ENCODE results near the gene MRPL12. TPM values are rescaled to one million over a fixed set of nuclear protein-coding genes. Genes with fewer than 3 reads are reported as not detected.

Gene MRPL12
- total RNA-seq (2022; extraction: Qiagen RNA extraction), result 207 to 319 TPM (median 292 TPM) in 5 replicates

DNA sequence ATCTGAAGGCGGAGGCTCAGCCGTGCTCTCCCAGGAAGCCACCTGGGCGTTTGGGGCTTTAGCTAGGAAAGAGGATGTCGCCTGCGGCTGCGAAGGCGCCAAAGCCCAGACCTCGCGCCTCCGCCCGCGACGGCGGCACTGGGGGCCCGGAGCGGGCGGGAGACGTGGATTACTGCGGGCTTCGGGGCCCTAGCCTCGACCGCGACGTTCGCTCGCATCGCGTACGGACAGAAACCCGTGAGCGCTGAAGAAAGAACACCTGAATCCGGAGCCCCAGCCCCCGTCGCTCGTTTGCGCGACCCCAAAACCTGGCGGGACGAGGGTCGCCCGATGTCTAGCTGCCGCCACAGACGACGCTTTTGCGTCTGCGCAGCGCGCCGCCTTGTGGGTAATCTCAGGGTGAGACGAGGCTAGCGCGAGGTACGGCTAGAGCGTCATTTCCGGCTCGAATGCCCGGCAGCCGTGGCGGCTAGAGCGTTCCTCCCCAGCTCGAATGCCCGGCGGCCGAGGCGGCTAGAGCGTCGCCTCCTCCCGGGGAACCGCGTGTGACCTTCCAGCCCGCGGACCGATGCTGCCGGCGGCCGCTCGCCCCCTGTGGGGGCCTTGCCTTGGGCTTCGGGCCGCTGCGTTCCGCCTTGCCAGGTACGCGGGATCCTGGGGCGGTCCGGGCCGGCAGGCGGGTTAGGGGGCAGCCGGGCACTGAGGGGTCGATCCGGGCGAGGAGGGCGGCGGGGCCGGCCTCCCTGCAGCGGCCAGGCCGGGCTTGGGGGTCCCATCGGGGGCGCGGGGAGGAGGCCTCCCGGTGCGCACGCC is at the start of gene MRPL12:
MRPL12 (plus strand) TSS at position 434 of the 813 bp plus-strand sequence; CDS start at position 569, 135 bp downstream.

DNA sequence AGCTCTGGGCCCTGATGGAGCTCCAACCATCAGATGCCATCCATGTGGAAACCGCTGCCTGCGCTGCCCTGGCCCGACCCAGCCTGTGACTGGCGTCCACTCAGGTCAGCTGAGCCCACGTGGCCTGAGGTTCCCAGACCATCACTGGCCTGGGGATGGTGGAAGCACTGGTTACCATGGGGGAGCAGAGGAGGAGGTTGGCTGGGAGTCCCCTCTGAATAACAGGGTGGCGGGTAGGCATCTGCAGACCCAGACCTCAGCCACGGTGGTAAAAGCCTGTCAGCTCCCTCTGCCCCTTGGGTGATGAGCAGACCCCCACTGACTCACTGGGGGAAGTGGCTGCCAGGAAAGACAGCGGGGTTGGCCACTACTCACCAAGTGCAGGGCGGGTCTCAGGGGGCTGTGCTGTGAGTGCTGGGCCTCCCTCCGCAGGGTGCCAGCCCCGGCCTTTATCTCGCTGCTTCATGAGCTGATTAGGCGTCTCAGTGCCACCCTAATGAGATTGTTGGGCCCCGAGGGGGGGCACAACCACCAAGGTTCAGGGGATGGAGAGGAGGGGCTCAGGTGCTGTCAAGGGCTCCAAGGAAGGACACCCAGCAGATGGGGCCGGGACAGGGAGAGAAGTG is 46.9 kb upstream of the MRPL12 start, which contains the start of gene PDE6G:
PDE6G (minus strand) TSS at position 425 of the 626 bp plus-strand sequence. CDS start 3,237 bp downstream, outside the sequence.

GRCh38 chr17:81666342-81667191 is 36.6 kb upstream of the MRPL12 start, which contains the start of the genes CCDC137 and OXLD1:
TSS of gene CCDC137 (plus strand) at chr17:81666737. CDS start at chr17:81666767, 30 bp downstream.
TSS of gene OXLD1 (minus strand) at chr17:81666605. CDS start at chr17:81666577, 28 bp downstream.

GRCh38 chr17:81683584-81684441 is 19.4 kb upstream of the MRPL12 start, which contains the start of the genes ARL16 and HGS:
TSS of gene ARL16 (minus strand) at chr17:81683797. CDS start at chr17:81683753, 44 bp downstream.
TSS of gene HGS (plus strand) at chr17:81684011. CDS start at chr17:81684067, 56 bp downstream.

DNA sequence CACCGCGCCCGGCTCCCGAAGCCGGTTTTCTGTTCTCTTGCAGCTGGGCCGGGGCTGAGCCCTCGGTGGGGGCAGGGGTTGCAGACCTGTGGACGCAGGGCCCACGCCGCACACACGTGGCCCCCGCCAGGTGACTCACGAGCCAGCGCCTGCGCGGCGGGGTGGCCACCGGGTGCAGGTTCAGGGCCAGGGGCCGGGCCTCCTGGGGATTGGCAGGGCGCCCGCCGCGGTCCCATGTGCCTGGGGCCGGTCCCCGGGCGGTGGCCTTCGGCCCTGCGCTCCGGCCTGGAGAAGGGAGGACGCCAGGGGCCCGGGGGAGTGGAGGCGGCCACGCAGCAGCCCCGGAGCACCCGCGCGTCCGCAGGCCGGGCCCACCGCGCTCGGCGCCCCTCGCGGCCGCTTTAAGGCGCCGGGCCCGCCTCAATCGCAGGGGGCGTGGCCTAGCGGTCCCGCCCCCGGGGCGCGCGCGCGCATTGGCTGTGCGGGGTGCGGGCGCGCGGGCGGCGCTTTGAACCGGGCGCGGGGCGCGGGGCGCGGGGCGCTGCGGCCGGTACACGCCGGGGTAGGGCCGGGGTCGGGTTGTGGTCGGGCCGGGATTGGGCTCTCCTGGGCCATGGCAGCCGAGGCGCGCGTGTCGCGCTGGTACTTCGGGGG is 8.8 kb downstream of the MRPL12 start, which contains the start of gene SLC25A10:
SLC25A10 (plus strand) TSS at position 471 of the 654 bp plus-strand sequence; CDS start at position 614, 143 bp downstream.

Other genes starting within 250 kb of the MRPL12 start
- 4,687 to 7,414 TPM (median 5,361 TPM) in 5 replicates for gene ACTG1, start 190.6 kb upstream of the MRPL12 start, total RNA-seq (2022; extraction: Qiagen RNA extraction)
- 1.0 to 1.5 TPM (median 1.1 TPM) in 5 replicates for gene FSCN2, start 175.0 kb upstream of the MRPL12 start, total RNA-seq (2022; extraction: Qiagen RNA extraction)
- 23.3 to 27.5 TPM (median 24.3 TPM) in 5 replicates for gene FAAP100, start 151.0 kb upstream of the MRPL12 start, total RNA-seq (2022; extraction: Qiagen RNA extraction)
- gene NPLOC4, start 66.3 kb upstream of the MRPL12 start, total RNA-seq (2022; extraction: Qiagen RNA extraction), result 92.6 to 101 TPM (median 93.6 TPM) in 5 replicates
- 4.4 to 5.6 TPM (median 4.8 TPM) in 5 replicates for gene TSPAN10, start 66.2 kb upstream of the MRPL12 start, total RNA-seq (2022; extraction: Qiagen RNA extraction)
- 1.2 to 3.1 TPM (median 2.5 TPM) in 5 replicates for gene PDE6G, start 46.8 kb upstream of the MRPL12 start, total RNA-seq (2022; extraction: Qiagen RNA extraction)
- 35.7 to 66.2 TPM (median 58.0 TPM) in 5 replicates for gene OXLD1, start 36.8 kb upstream of the MRPL12 start, total RNA-seq (2022; extraction: Qiagen RNA extraction)
- 59.6 to 70.3 TPM (median 61.4 TPM) in 5 replicates for gene CCDC137, start 36.6 kb upstream of the MRPL12 start, total RNA-seq (2022; extraction: Qiagen RNA extraction)
- 46.1 to 52.5 TPM (median 49.2 TPM) in 5 replicates for gene ARL16, start 19.6 kb upstream of the MRPL12 start, total RNA-seq (2022; extraction: Qiagen RNA extraction)
- gene HGS, start 19.4 kb upstream of the MRPL12 start, total RNA-seq (2022; extraction: Qiagen RNA extraction), result 146 to 202 TPM (median 189 TPM) in 5 replicates
- gene SLC25A10, start 8.9 kb downstream of the MRPL12 start, total RNA-seq (2022; extraction: Qiagen RNA extraction), result 31.5 to 44.9 TPM (median 40.7 TPM) in 5 replicates
- 0.08 to 0.47 TPM (median 0.30 TPM) in 5 replicates for gene GCGR, start 100.8 kb downstream of the MRPL12 start, total RNA-seq (2022; extraction: Qiagen RNA extraction)
- gene MCRIP1, start 129.9 kb downstream of the MRPL12 start, total RNA-seq (2022; extraction: Qiagen RNA extraction), result 82.0 to 105 TPM (median 93.6 TPM) in 5 replicates
- 0.15 to 0.39 TPM (median 0.22 TPM) in 4 of 5 replicates, not detected in the other for gene PPP1R27, start 131.7 kb downstream of the MRPL12 start, total RNA-seq (2022; extraction: Qiagen RNA extraction)
- 666 to 810 TPM (median 679 TPM) in 5 replicates for gene P4HB, start 157.2 kb downstream of the MRPL12 start, total RNA-seq (2022; extraction: Qiagen RNA extraction)
- 561 to 665 TPM (median 634 TPM) in 5 replicates for gene ARHGDIA, start 168.0 kb downstream of the MRPL12 start, total RNA-seq (2022; extraction: Qiagen RNA extraction)
- 171 to 247 TPM (median 233 TPM) in 5 replicates for gene ALYREF, start 188.2 kb downstream of the MRPL12 start, total RNA-seq (2022; extraction: Qiagen RNA extraction)
- 179 to 295 TPM (median 289 TPM) in 5 replicates for gene ANAPC11, start 188.4 kb downstream of the MRPL12 start, total RNA-seq (2022; extraction: Qiagen RNA extraction)
- 0.36 to 0.59 TPM (median 0.53 TPM) in 5 replicates for gene NPB, start 198.9 kb downstream of the MRPL12 start, total RNA-seq (2022; extraction: Qiagen RNA extraction)
- gene PCYT2, start 208.0 kb downstream of the MRPL12 start, total RNA-seq (2022; extraction: Qiagen RNA extraction), result 14.4 to 17.4 TPM (median 16.9 TPM) in 5 replicates
- gene SIRT7, start 214.8 kb downstream of the MRPL12 start, total RNA-seq (2022; extraction: Qiagen RNA extraction), result 32.8 to 46.8 TPM (median 42.2 TPM) in 5 replicates
- 28.2 to 33.6 TPM (median 29.0 TPM) in 5 replicates for gene MAFG, start 224.4 kb downstream of the MRPL12 start, total RNA-seq (2022; extraction: Qiagen RNA extraction)
- gene PYCR1, start 233.9 kb downstream of the MRPL12 start, total RNA-seq (2022; extraction: Qiagen RNA extraction), result 68.6 to 86.8 TPM (median 85.6 TPM) in 5 replicates
- not detected in 5 replicates for gene MYADML2, start 243.9 kb downstream of the MRPL12 start, total RNA-seq (2022; extraction: Qiagen RNA extraction)

All from A549 treated with Hydrocortisone at 1 μM for 4 hours (cell line).